ENCODE data around the gene AS3MT.

DNA sequence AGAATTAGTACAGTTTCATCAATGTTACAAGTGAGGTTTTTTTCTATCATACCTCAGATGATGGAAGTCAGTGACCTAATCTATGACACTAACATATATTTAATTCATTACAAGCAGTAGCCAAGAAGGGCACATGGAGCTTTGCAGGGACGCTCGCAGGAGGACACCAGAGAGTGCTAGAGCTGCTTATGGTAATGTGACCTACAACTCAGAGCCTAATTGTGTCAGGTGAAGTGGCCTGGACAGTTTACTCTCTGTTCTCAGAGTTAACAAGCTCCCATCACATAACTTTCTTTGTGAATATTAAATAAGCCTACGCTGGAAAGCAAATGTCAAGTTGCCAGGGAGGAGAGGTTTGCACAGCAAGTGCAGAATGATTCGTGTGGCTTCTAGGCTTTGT lies 37.2 kb downstream of the AS3MT start:
- TF ChIP-seq CTCF (IDR thresholded peaks at IDR 0.05; ENCODE audit: insufficient read depth, low read length, poor library complexity, severe bottlenecking) (no peak), EZH2phosphoT487 (conservative IDR thresholded peaks at IDR 0.05; ENCODE audit: low read length) (no peak)

All from SU-DHL-6 (cell line).